Liver (tissue), 9 donors: ENCODE data around the gene MISFA. TPM values are rescaled to one million over a fixed set of nuclear protein-coding genes. Genes with fewer than 3 reads are reported as not detected.

Experiments used
- DNase-seq: peaks from one replicate; pipeline ENCODE4 v3.0.0-alpha.2; 2017; ENCODE audit warnings: low spot score
- H3K27ac ChIP-seq, 2 donors: one replicate each; pipeline ENCODE4 v1.7.0; 2013; ENCODE audit warnings: inconsistent platforms in 2 of 2, low read length in 2 of 2, control low read depth in 1 of 2, low read depth in 1 of 2, mild to moderate bottlenecking in 1 of 2
- H3K27me3 ChIP-seq, 4 donors: one replicate each; pipeline versions ENCODE4 v1.6.1 to v1.7.0; 2013; ENCODE audit warnings: low read length in 3 of 4, inconsistent platforms in 1 of 4, mild to moderate bottlenecking in 1 of 4, moderate library complexity in 1 of 4; ENCODE audit not compliant: control insufficient read depth in 4 of 4, insufficient read depth in 4 of 4
- H3K36me3 ChIP-seq, 4 donors: one replicate each; pipeline versions ENCODE4 v1.6.1 to v1.7.0; 2013; ENCODE audit warnings: low read length in 3 of 4, mild to moderate bottlenecking in 3 of 4, low read depth in 1 of 4, moderate library complexity in 1 of 4; ENCODE audit not compliant: control insufficient read depth in 4 of 4, insufficient read depth in 3 of 4
- H3K4me1 ChIP-seq, 4 donors: one replicate each; pipeline versions ENCODE4 v1.6.1 to v1.7.0; 2013; ENCODE audit warnings: low read length in 3 of 4, mild to moderate bottlenecking in 3 of 4, moderate library complexity in 1 of 4; ENCODE audit not compliant: control insufficient read depth in 4 of 4, insufficient read depth in 4 of 4
- H3K4me3 ChIP-seq, 3 donors: one replicate each; pipeline versions ENCODE4 v1.6.1 to v1.7.0; 2013; ENCODE audit warnings: low read length in 3 of 3, control low read depth in 1 of 3, low read depth in 1 of 3, mild to moderate bottlenecking in 1 of 3
- H3K9ac ChIP-seq, 2 donors: one replicate each; pipeline ENCODE4 v1.7.0; 2013; ENCODE audit warnings: low read length in 2 of 2, mild to moderate bottlenecking in 2 of 2, moderate library complexity in 2 of 2, control low read depth in 1 of 2, low read depth in 1 of 2
- H3K9me3 ChIP-seq, 4 donors: one replicate each; pipeline versions ENCODE4 v1.6.1 to v1.7.0; 2013; ENCODE audit warnings: low read length in 3 of 4; ENCODE audit not compliant: control insufficient read depth in 4 of 4
- EGR1 ChIP-seq, 2 donors: IDR thresholded peaks; 2 replicates each; pipeline ENCODE4 v1.6.1; 2016 to 2018; ENCODE audit warnings: antibody characterized with exemption in 2 of 2, low read depth in 2 of 2
- FOXA1 ChIP-seq: IDR thresholded peaks from 2 replicates; pipeline ENCODE4 v1.6.1; 2016; ENCODE audit warnings: antibody characterized with exemption
- FOXA2 ChIP-seq: IDR thresholded peaks from 2 replicates; pipeline ENCODE4 v1.6.1; 2016; ENCODE audit warnings: antibody characterized with exemption
- GABPA ChIP-seq, 2 donors: IDR thresholded peaks in 1 of 2; conservative IDR thresholded peaks in 1 of 2; 2 replicates each; pipeline ENCODE4 v1.6.1; 2016; ENCODE audit warnings: antibody characterized with exemption in 2 of 2, mild to moderate bottlenecking in 1 of 2, moderate library complexity in 1 of 2
- HNF4A ChIP-seq, 2 donors: conservative IDR thresholded peaks; 2 replicates each; pipeline ENCODE4 v1.6.1; 2016; ENCODE audit warnings: antibody characterized with exemption in 2 of 2, mild to moderate bottlenecking in 2 of 2
- HNF4G ChIP-seq: IDR thresholded peaks from 2 replicates; pipeline ENCODE4 v1.6.1; 2016; ENCODE audit warnings: antibody characterized with exemption
- JUND ChIP-seq, 2 donors: IDR thresholded peaks; 2 replicates each; pipeline ENCODE4 v1.6.1; 2016; ENCODE audit warnings: antibody characterized with exemption in 2 of 2
- NR2F2 ChIP-seq: IDR thresholded peaks from 2 replicates; pipeline ENCODE4 v1.6.1; 2016; ENCODE audit warnings: antibody characterized with exemption
- RXRA ChIP-seq, 2 donors: IDR thresholded peaks; 2 replicates each; pipeline ENCODE4 v1.6.1; 2017 to 2018; ENCODE audit warnings: antibody characterized with exemption in 2 of 2, mild to moderate bottlenecking in 1 of 2
- SP1 ChIP-seq: IDR thresholded peaks from 2 replicates; pipeline ENCODE4 v1.6.1; 2018; ENCODE audit warnings: antibody characterized with exemption, mild to moderate bottlenecking
- TAF1 ChIP-seq: conservative IDR thresholded peaks from 2 replicates; pipeline ENCODE4 v1.6.1; 2016; ENCODE audit warnings: antibody characterized with exemption, mild to moderate bottlenecking
- YY1 ChIP-seq: IDR thresholded peaks from 2 replicates; pipeline ENCODE4 v1.6.1; 2016; ENCODE audit warnings: antibody characterized with exemption, mild to moderate bottlenecking
- WGBS: extraction: QIAGEN DNeasy Blood & Tissue Kit; methylation state at CpG from one replicate; pipeline ENCODE4 v1.1.7; 2013; 5-methylcytosine and 5-hydroxymethylcytosine counted together
- polyA plus RNA-seq, 2 donors: library from polyadenylated mRNA; stranded (reverse) in 1 of 2; unstranded in 1 of 2; fragments of 200-250 nt in 1 of 2; fragments of >200 nt in 1 of 2; fragmentation: Nextera tagmentation in 1 of 2; extraction: Ambion mirVana in 1 of 2; gene quantifications; one replicate each; pipeline versions ENCODE4 v1.2.1 to v1.2.3, GENCODE V29; 2013 to 2015
- total RNA-seq, 2 donors: library from RNA; depleted of rRNA; stranded (reverse); fragments of >200 nt; gene quantifications; one replicate each; pipeline ENCODE4 v1.2.3, GENCODE V29; 2014
- TF ChIP-seq, protein P1 (sequence below): IDR thresholded peaks from 2 replicates; pipeline ENCODE4 v1.6.1; 2016; ENCODE audit warnings: antibody characterized with exemption
- TF ChIP-seq, protein P2 (sequence below): IDR thresholded peaks from 2 replicates; pipeline ENCODE4 v1.6.1; 2016; ENCODE audit warnings: antibody characterized with exemption
- TF ChIP-seq, protein P3 (sequence below): IDR thresholded peaks from 2 replicates; pipeline ENCODE4 v1.6.1; 2016; ENCODE audit warnings: antibody characterized with exemption, mild to moderate bottlenecking
- TF ChIP-seq, protein P4 (sequence below): IDR thresholded peaks from 2 replicates; pipeline ENCODE4 v1.6.1; 2016; ENCODE audit warnings: antibody characterized with exemption
- TF ChIP-seq, protein P5 (sequence below): fragments of 150-350 bp; IDR thresholded peaks from 2 replicates; pipeline ENCODE4 v1.5.1; 2017; ENCODE audit warnings: improper control_type of control experiment, low read depth, low read length; ENCODE audit not compliant: missing input control
- donor health status: healthy.
- donor health status: healthy.
- donor health status: healthy.
- donor health status: healthy.
- donor health status: healthy.

Gene MISFA
- total and polyA plus RNA-seq, 4 donors = 0.05 to 0.82 (median 0.08) TPM; not detected in 1

DNA sequence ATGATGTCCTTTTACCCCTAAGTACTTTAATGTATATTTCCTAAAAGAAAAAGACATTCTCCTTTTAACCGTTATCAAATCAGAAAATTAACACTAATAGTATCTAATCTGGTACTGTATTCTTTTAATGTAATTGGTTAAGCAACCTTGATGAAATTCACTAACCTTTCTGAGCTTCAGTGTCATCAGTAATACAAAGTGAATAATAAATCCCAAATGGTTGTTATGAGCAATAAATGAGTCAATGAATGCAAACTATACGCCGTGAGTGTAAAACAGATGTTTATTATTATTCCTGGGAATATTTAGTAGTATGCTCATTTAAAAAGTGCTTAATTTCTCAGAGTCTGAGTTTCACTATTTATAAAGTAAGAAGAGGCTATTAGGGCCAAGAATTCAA lies 32.5 kb upstream of the MISFA start:
- DNase-seq = no peak
- peaks cover 6 to 20% (median 14%) of the 10 kb centered on the region in 4 donors for H3K36me3 ChIP-seq
- WGBS = 95% methylated on average over 3 of the region's 3 CpGs
- no peaks in the 10 kb centered on the region for H3K27me3 ChIP-seq
- no peak overlapping the region for H3K9ac ChIP-seq
- no peak overlapping the region for H3K4me3 ChIP-seq
- H3K4me1 ChIP-seq = no peaks in the 10 kb centered on the region
- TF ChIP-seq, protein P1, sequence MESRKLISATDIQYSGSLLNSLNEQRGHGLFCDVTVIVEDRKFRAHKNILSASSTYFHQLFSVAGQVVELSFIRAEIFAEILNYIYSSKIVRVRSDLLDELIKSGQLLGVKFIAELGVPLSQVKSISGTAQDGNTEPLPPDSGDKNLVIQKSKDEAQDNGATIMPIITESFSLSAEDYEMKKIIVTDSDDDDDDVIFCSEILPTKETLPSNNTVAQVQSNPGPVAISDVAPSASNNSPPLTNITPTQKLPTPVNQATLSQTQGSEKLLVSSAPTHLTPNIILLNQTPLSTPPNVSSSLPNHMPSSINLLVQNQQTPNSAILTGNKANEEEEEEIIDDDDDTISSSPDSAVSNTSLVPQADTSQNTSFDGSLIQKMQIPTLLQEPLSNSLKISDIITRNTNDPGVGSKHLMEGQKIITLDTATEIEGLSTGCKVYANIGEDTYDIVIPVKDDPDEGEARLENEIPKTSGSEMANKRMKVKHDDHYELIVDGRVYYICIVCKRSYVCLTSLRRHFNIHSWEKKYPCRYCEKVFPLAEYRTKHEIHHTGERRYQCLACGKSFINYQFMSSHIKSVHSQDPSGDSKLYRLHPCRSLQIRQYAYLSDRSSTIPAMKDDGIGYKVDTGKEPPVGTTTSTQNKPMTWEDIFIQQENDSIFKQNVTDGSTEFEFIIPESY = no peak
- TF ChIP-seq NR2F2 (no peak), RXRA (IDR thresholded peaks at IDR 0.05) (no peak), HNF4G (no peak), EGR1 (IDR thresholded peaks at IDR 0.05; ENCODE audit: low read depth in 2 of 2) (no peak), FOXA2 (no peak), JUND (IDR thresholded peaks at IDR 0.05) (no peak), TAF1 (no peak), SP1 (no peak), HNF4A (conservative IDR thresholded peaks at IDR 0.05) (no peak), GABPA (IDR thresholded peaks at IDR 0.05 in 1 of 2, conservative IDR thresholded peaks at IDR 0.05 in 1 of 2) (no peak), FOXA1 (no peak), YY1 (no peak)
- TF ChIP-seq, protein P2, sequence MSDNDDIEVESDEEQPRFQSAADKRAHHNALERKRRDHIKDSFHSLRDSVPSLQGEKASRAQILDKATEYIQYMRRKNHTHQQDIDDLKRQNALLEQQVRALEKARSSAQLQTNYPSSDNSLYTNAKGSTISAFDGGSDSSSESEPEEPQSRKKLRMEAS = no peak
- TF ChIP-seq, protein P3, sequence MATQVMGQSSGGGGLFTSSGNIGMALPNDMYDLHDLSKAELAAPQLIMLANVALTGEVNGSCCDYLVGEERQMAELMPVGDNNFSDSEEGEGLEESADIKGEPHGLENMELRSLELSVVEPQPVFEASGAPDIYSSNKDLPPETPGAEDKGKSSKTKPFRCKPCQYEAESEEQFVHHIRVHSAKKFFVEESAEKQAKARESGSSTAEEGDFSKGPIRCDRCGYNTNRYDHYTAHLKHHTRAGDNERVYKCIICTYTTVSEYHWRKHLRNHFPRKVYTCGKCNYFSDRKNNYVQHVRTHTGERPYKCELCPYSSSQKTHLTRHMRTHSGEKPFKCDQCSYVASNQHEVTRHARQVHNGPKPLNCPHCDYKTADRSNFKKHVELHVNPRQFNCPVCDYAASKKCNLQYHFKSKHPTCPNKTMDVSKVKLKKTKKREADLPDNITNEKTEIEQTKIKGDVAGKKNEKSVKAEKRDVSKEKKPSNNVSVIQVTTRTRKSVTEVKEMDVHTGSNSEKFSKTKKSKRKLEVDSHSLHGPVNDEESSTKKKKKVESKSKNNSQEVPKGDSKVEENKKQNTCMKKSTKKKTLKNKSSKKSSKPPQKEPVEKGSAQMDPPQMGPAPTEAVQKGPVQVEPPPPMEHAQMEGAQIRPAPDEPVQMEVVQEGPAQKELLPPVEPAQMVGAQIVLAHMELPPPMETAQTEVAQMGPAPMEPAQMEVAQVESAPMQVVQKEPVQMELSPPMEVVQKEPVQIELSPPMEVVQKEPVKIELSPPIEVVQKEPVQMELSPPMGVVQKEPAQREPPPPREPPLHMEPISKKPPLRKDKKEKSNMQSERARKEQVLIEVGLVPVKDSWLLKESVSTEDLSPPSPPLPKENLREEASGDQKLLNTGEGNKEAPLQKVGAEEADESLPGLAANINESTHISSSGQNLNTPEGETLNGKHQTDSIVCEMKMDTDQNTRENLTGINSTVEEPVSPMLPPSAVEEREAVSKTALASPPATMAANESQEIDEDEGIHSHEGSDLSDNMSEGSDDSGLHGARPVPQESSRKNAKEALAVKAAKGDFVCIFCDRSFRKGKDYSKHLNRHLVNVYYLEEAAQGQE = no peak
- TF ChIP-seq, protein P4, sequence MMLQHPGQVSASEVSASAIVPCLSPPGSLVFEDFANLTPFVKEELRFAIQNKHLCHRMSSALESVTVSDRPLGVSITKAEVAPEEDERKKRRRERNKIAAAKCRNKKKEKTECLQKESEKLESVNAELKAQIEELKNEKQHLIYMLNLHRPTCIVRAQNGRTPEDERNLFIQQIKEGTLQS = no peak
- TF ChIP-seq, protein P5, sequence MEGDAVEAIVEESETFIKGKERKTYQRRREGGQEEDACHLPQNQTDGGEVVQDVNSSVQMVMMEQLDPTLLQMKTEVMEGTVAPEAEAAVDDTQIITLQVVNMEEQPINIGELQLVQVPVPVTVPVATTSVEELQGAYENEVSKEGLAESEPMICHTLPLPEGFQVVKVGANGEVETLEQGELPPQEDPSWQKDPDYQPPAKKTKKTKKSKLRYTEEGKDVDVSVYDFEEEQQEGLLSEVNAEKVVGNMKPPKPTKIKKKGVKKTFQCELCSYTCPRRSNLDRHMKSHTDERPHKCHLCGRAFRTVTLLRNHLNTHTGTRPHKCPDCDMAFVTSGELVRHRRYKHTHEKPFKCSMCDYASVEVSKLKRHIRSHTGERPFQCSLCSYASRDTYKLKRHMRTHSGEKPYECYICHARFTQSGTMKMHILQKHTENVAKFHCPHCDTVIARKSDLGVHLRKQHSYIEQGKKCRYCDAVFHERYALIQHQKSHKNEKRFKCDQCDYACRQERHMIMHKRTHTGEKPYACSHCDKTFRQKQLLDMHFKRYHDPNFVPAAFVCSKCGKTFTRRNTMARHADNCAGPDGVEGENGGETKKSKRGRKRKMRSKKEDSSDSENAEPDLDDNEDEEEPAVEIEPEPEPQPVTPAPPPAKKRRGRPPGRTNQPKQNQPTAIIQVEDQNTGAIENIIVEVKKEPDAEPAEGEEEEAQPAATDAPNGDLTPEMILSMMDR = no peak
- H3K9me3 ChIP-seq = no peaks in the 10 kb centered on the region
- H3K27ac ChIP-seq = no peak overlapping the region

DNA sequence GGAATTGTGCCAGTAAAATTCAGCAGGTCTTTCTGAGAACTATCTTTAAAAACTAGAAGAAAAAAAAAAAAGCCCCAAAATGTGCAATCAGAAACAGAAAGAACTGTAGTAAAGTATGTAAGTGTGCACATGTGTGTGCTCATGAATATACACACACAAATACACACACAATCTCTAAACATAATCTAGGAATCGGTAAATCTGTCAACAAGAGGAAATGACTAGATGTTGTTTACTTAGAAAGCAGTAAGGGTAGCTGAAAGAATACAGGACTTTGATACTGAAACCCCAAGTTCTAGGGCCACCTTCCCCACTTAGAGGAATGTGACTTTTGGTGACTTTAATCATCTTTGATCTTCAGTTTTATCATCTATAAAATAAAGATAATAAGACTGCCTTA lies 24.2 kb upstream of the MISFA start:
- H3K27me3 ChIP-seq = no peaks in the 10 kb centered on the region
- DNase-seq = no peak
- TF ChIP-seq EGR1 (IDR thresholded peaks at IDR 0.05; ENCODE audit: low read depth in 2 of 2) (no peak), JUND (IDR thresholded peaks at IDR 0.05) (no peak), GABPA (IDR thresholded peaks at IDR 0.05 in 1 of 2, conservative IDR thresholded peaks at IDR 0.05 in 1 of 2) (no peak)
- H3K4me3 ChIP-seq = no peak overlapping the region
- H3K27ac ChIP-seq = no peak overlapping the region
- no peaks in the 10 kb centered on the region for H3K4me1 ChIP-seq
- WGBS = 31% methylated on average over 1 of the region's 1 CpG
- no peaks in the 10 kb centered on the region for H3K9me3 ChIP-seq
- no peak overlapping the region for H3K9ac ChIP-seq
- H3K36me3 ChIP-seq = peaks cover 0 to 16% (median 9%) of the 10 kb centered on the region in 4 donors
